CD4-positive, alpha-beta memory T cell (primary cell): ENCODE results near the gene PCBP3. TPM values are rescaled to one million over a fixed set of nuclear protein-coding genes. Genes with fewer than 3 reads are reported as not detected.
"Not testable (repeated sequence)": the region's sequence is repeated elsewhere in the genome, so short reads cannot be mapped to it uniquely, and the experiment has no call there.

ENCODE experiments used
- CTCF ChIA-PET: fragments of 350-600 bp; sonication (Branson Sonifier 250); formaldehyde crosslinking; loops from one replicate; lab custom pipeline; 2021; ENCODE audit warnings: inconsistent platforms; ENCODE audit not compliant: partially characterized antibody; lab: Charles Lee
- POLR2A ChIA-PET: fragments of 350-600 bp; sonication (Branson Sonifier 250); formaldehyde crosslinking; loops from one replicate; lab custom pipeline; 2021; ENCODE audit not compliant: partially characterized antibody; lab: Charles Lee
- DNase-seq, 5 donors: peaks; one replicate each; pipeline versions ENCODE4 v3.0.0 to v3.0.0-alpha.2; 2020 to 2022; ENCODE audit warnings: mixed read lengths in 1 of 5
- H3K27ac ChIP-seq: one replicate; pipeline ENCODE4 v1.7.0; 2013; ENCODE audit warnings: low read depth, low read length
- H3K27me3 ChIP-seq: 2 replicates; pipeline ENCODE4 v1.7.0; 2013; ENCODE audit warnings: mild to moderate bottlenecking, low read length, moderate library complexity; ENCODE audit not compliant: insufficient read depth
- H3K36me3 ChIP-seq: 2 replicates; pipeline ENCODE4 v1.7.0; 2013; ENCODE audit warnings: mild to moderate bottlenecking, low read length, moderate library complexity; ENCODE audit not compliant: insufficient read depth
- H3K4me1 ChIP-seq: 2 replicates; pipeline ENCODE4 v1.7.0; 2013; ENCODE audit warnings: mild to moderate bottlenecking, low read length, moderate library complexity; ENCODE audit not compliant: insufficient read depth
- H3K4me3 ChIP-seq, 2 donors: one replicate each; pipeline ENCODE4 v1.7.0; 2013; ENCODE audit warnings: low read length in 2 of 2, mild to moderate bottlenecking in 1 of 2
- H3K9me3 ChIP-seq, 2 donors: one replicate each; pipeline ENCODE4 v1.7.0; 2013; ENCODE audit warnings: low read length in 2 of 2, control low read depth in 1 of 2; ENCODE audit not compliant: control insufficient read depth in 1 of 2
- H3K27ac Mint-ChIP-seq, 7 donors: one replicate each; pipeline ENCODE4 v1.8.0; 2020 to 2021; ENCODE audit warnings: mixed read lengths in 7 of 7, mild to moderate bottlenecking in 6 of 7, inconsistent platforms in 3 of 7, moderate library complexity in 3 of 7
- H3K27me3 Mint-ChIP-seq, 2 donors: one replicate each; pipeline ENCODE4 v1.8.0; 2020 to 2021; ENCODE audit warnings: mixed read lengths in 2 of 2
- H3K36me3 Mint-ChIP-seq, 2 donors: one replicate each; pipeline ENCODE4 v1.8.0; 2020 to 2021; ENCODE audit warnings: mixed read lengths in 2 of 2, inconsistent platforms in 1 of 2, mild to moderate bottlenecking in 1 of 2
- H3K4me1 Mint-ChIP-seq, 4 donors: one replicate each; pipeline ENCODE4 v1.8.0; 2020 to 2021; ENCODE audit warnings: mixed read lengths in 4 of 4, mild to moderate bottlenecking in 1 of 4
- H3K4me3 Mint-ChIP-seq, 8 donors: one replicate each; pipeline ENCODE4 v1.8.0; 2020 to 2021; ENCODE audit warnings: mixed read lengths in 8 of 8, mild to moderate bottlenecking in 7 of 8, moderate library complexity in 6 of 8, inconsistent platforms in 3 of 8
- H3K9me3 Mint-ChIP-seq, 8 donors: one replicate each; pipeline ENCODE4 v1.8.0; 2020 to 2021; ENCODE audit warnings: mixed read lengths in 8 of 8, mild to moderate bottlenecking in 5 of 8, inconsistent platforms in 3 of 8, moderate library complexity in 1 of 8
- intact Hi-C: fragments of 100-400 bp; cut with micrococcal nuclease; formaldehyde crosslinking; loops from one replicate; pipeline ENCODE4 v1.15.1; 2023
- polyA plus RNA-seq, 2 donors: library from polyadenylated mRNA; unstranded; fragments of 300-500 nt; fragmentation: Illumina TruSeq; gene quantifications; one replicate each; pipeline ENCODE4 v1.2.3, GENCODE V29; 2021
- total RNA-seq, 2 experiments: library from RNA; stranded (reverse); gene quantifications; one replicate each; pipeline ENCODE4 v1.2.3, GENCODE V29; 2021

The PCBP3 gene
- total and polyA plus RNA-seq, 4 experiments from 2014 or later, result 0.36 to 1.6 (median 1.0) TPM

DNA sequence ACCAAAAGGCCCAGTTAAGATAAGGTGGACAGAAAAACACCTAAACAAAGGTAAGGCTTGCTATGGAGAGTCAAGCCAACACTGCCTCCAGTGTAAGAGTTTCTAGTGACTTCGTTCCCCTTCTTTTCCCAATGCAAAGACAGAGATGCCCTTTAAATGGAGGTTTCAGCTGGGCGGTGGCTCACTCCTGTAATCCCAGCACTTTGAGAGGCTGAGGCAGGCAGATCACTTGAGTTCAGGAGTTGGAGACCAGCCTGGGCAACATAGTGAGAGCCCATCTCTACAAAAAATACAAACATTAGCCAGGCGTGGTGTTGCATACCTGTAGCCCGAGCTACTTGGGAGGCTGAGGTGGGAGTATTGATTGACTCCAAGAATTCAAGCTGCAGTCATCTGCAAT is 314.0 kb downstream of the PCBP3 start:
- ChIA-PET CTCF (no interaction called here), POLR2A (no interaction called here)
- Histone ChIP-seq H3K36me3 (no peaks in the 10 kb centered on the region), H3K27ac (no peak overlapping the region), H3K4me1 (no peaks in the 10 kb centered on the region), H3K27me3 (no peaks in the 10 kb centered on the region), H3K9me3 (no peaks in the 10 kb centered on the region), H3K4me3 (no peak overlapping the region)
- intact Hi-C loops, result no loop called here
- H3K27ac Mint-ChIP-seq, result no peak overlapping the region
- no peak overlapping the region for H3K4me3 Mint-ChIP-seq
- H3K4me1 Mint-ChIP-seq, result peaks cover 0 to 4% (median 2%) of the 10 kb centered on the region in 4 donors
- peaks cover 0 to 23% (median 15%) of the 10 kb centered on the region in 8 donors for H3K9me3 Mint-ChIP-seq
- peaks cover 0 to 8% of the 10 kb centered on the region in 2 donors for H3K36me3 Mint-ChIP-seq
- H3K27me3 Mint-ChIP-seq, result peaks cover 23 to 37% of the 10 kb centered on the region in 2 donors
- DNase-seq, result no peak

- intact Hi-C loops, result no loop called here
- ChIA-PET CTCF (no interaction called here), POLR2A (no interaction called here)
- H3K9me3 Mint-ChIP-seq, result peaks cover 0 to 26% (median 15%) of the 10 kb centered on the region in 8 donors
- DNase-seq, result no peak
- H3K4me1 Mint-ChIP-seq, result peaks cover 0 to 4% (median 2%) of the 10 kb centered on the region in 4 donors
- H3K27ac Mint-ChIP-seq, result no peak overlapping the region
- no peaks in the 10 kb centered on the region for H3K27me3 ChIP-seq
- no peaks in the 10 kb centered on the region for H3K9me3 ChIP-seq
- H3K4me3 Mint-ChIP-seq, result no peak overlapping the region
- no peaks in the 10 kb centered on the region for H3K4me1 ChIP-seq
- H3K27me3 Mint-ChIP-seq, result peaks cover 23 to 35% of the 10 kb centered on the region in 2 donors
- no peak overlapping the region for H3K4me3 ChIP-seq
- H3K27ac ChIP-seq, result no peak overlapping the region
- peaks cover 0 to 11% of the 10 kb centered on the region in 2 donors for H3K36me3 Mint-ChIP-seq
- H3K36me3 ChIP-seq, result no peaks in the 10 kb centered on the region
These were observed 314.6 kb downstream of the PCBP3 start for GRCh38 chr21:45957981-45958600.

DNA sequence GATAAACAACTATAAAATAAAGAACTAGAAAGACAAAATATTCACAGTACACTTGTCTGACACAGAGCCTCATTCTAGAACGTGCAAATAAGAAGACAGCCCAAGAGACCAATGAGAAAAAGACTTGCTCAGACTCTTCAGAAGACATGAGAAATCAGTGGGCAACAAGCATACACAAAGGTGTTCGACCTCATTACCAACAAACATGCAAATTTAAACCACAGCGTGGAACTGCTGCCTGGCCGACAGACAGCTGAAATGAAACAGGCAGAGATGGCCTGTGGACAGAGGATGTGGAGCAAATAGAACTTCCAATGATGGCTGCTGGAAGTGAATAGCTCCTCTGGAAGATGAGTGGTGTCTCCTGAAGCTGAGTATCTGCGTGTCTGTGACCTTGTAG is 315.7 kb downstream of the PCBP3 start:
- no peaks in the 10 kb centered on the region for H3K27me3 ChIP-seq
- Mint-ChIP-seq H3K36me3 (peaks cover 0 to 17% of the 10 kb centered on the region in 2 donors), H3K27me3 (peaks cover 26 to 35% of the 10 kb centered on the region in 2 donors), H3K9me3 (peaks cover 0 to 35% (median 22%) of the 10 kb centered on the region in 8 donors), H3K27ac (no peak overlapping the region), H3K4me1 (peaks cover 0 to 4% (median 2%) of the 10 kb centered on the region in 4 donors), H3K4me3 (no peak overlapping the region)
- H3K4me1 ChIP-seq, result no peaks in the 10 kb centered on the region
- no peaks in the 10 kb centered on the region for H3K36me3 ChIP-seq
- ChIA-PET POLR2A (no interaction called here), CTCF (no interaction called here)
- H3K4me3 ChIP-seq, result no peak overlapping the region
- DNase-seq, result no peak
- intact Hi-C loops, result no loop called here
- no peak overlapping the region for H3K27ac ChIP-seq
- H3K9me3 ChIP-seq, result no peaks in the 10 kb centered on the region

DNA sequence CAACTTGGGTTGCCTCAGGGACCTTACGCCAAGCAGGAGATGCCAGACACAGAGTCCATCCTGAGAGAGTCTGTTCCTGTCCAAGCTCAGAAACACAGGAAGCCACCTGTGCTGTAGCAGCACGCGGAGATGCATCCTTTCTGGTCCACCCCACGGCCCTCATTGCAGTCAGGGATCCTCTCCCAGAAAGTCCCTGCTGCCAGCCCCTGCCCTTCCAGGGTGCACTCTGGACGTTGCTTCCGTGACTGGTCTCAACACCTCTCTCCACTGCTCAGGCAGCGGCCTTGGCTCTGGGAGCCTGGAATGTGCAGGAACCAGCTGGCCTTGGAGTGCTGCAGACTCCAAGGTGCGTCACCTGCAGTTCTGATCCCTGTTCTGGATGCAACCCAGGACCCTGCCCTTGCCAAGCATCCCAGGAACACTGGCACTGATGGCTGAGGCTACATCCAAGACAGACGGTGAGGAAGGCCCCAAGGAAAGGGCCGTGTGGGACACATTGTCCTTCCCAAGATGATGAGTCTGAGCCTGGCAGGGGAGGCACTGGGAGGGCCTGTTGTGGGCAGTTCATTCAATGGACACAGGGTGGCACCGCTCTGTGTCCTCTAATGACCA is 316.4 kb downstream of the PCBP3 start:
- no peaks in the 10 kb centered on the region for H3K36me3 ChIP-seq
- CTCF ChIA-PET, result no interaction called here
- no peaks in the 10 kb centered on the region for H3K9me3 ChIP-seq
- intact Hi-C loops, result no loop called here
- peaks cover 0 to 19% of the 10 kb centered on the region in 2 donors for H3K36me3 Mint-ChIP-seq
- no peaks in the 10 kb centered on the region for H3K27me3 ChIP-seq
- H3K4me1 Mint-ChIP-seq, result peaks cover 0 to 4% (median 2%) of the 10 kb centered on the region in 4 donors
- no peak overlapping the region for H3K27ac ChIP-seq
- DNase-seq, result no peak
- no peak overlapping the region for H3K4me3 ChIP-seq
- H3K4me1 ChIP-seq, result no peaks in the 10 kb centered on the region
- peaks cover 26 to 35% of the 10 kb centered on the region in 2 donors for H3K27me3 Mint-ChIP-seq
- no peak overlapping the region for H3K4me3 Mint-ChIP-seq
- peaks cover 0 to 38% (median 23%) of the 10 kb centered on the region in 8 donors for H3K9me3 Mint-ChIP-seq
- POLR2A ChIA-PET, result no interaction called here
- H3K27ac Mint-ChIP-seq, result no peak overlapping the region

DNA sequence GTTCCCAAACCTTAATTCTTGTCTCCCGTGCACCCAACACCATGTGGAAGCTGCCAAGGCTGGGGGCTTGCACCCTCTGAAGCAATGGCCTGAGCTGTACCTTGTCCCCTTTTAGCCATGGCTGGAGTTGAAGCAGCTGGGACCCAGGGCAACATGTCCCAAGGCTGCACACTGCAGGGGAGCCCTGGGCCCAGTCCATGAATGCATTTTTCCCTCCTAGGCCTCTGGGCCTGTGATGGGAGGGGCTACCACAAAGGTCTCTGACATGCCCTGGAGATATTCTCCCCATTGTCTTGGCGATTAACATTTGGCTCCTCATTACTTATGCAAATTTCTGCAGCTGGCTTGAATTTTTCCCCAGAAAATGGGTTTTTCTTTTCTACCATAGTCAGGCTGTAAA is 317.9 kb downstream of the PCBP3 start:
- Mint-ChIP-seq H3K9me3 (peaks cover 0 to 46% (median 23%) of the 10 kb centered on the region in 8 donors), H3K36me3 (peaks cover 0 to 23% of the 10 kb centered on the region in 2 donors), H3K27me3 (peaks cover 22 to 31% of the 10 kb centered on the region in 2 donors)
- H3K36me3 ChIP-seq, H3K27me3 ChIP-seq, H3K4me1 ChIP-seq, CTCF ChIA-PET, H3K4me3 Mint-ChIP-seq, H3K4me1 Mint-ChIP-seq, H3K4me3 ChIP-seq, intact Hi-C loops, H3K9me3 ChIP-seq, H3K27ac ChIP-seq, POLR2A ChIA-PET, DNase-seq, H3K27ac Mint-ChIP-seq: not testable (repeated sequence)

DNA sequence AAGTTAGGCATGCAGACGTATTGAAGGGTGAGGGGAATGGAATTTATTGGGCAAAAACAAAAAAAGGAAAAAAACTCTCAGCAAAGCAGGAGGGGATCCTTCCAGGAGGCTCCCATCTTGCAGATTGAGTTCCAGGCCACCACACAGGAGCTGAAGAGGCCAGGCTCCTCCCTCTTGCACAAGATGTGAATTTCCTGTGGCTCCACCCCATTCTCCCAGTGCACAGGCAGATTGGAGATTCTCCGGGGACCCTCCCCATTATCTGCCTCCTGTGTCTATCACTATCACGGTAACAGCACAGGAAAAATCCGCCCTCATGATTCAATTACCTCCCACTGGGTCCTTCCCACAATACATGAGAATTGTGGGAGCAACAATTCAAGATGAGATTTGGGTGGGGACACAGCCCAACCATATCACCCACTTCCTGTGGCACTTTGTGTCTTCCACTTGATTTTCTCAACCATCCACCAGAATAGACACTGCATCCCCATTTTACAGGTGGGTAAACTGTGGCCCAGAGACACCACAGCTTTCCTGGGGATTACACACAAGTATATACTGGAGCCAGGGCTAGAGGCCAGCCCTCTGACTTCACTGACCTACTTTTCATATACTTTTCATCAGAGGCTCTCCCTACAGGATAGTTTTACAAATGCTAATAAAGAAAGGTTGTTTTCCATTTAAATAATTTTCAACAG is 319.2 kb downstream of the PCBP3 start:
- peaks cover 0 to 46% (median 23%) of the 10 kb centered on the region in 8 donors for H3K9me3 Mint-ChIP-seq
- H3K4me3 Mint-ChIP-seq, result no peak overlapping the region
- H3K27ac ChIP-seq, result no peak overlapping the region
- no peaks in the 10 kb centered on the region for H3K27me3 ChIP-seq
- no peaks in the 10 kb centered on the region for H3K36me3 ChIP-seq
- no peak overlapping the region for H3K27ac Mint-ChIP-seq
- ChIA-PET POLR2A (no interaction called here), CTCF (no interaction called here)
- peaks cover 0 to 23% of the 10 kb centered on the region in 2 donors for H3K36me3 Mint-ChIP-seq
- H3K4me3 ChIP-seq, result no peak overlapping the region
- peaks cover 0 to 4% (median 2%) of the 10 kb centered on the region in 4 donors for H3K4me1 Mint-ChIP-seq
- no peaks in the 10 kb centered on the region for H3K4me1 ChIP-seq
- intact Hi-C loops, result no loop called here
- no peak for DNase-seq
- no peaks in the 10 kb centered on the region for H3K9me3 ChIP-seq
- peaks cover 18 to 22% of the 10 kb centered on the region in 2 donors for H3K27me3 Mint-ChIP-seq

DNA sequence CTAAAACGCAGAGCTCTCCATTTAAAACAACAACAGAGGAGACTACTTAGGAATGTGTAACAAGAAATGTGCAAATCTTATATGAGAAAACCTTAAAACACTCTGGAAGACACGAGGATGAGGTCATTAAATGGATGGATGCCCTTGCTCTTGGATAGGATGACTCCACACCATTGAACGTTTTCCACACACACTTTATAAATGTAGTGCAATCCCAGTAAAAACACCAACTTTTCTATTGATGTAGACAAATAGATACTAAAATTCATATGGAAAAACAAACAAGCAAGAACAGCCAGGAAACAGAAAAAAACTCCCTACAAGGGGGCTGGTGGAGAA is 319.7 kb downstream of the PCBP3 start:
- H3K4me1 ChIP-seq, result no peaks in the 10 kb centered on the region
- Mint-ChIP-seq H3K27me3 (peaks cover 18 to 21% of the 10 kb centered on the region in 2 donors), H3K36me3 (peaks cover 0 to 23% of the 10 kb centered on the region in 2 donors), H3K4me1 (peaks cover 0 to 2% (median under 1%) of the 10 kb centered on the region in 4 donors), H3K27ac (no peak overlapping the region), H3K4me3 (no peak overlapping the region), H3K9me3 (peaks cover 0 to 46% (median 23%) of the 10 kb centered on the region in 8 donors)
- H3K9me3 ChIP-seq, result no peaks in the 10 kb centered on the region
- no peaks in the 10 kb centered on the region for H3K27me3 ChIP-seq
- H3K4me3 ChIP-seq, result no peak overlapping the region
- no peaks in the 10 kb centered on the region for H3K36me3 ChIP-seq
- DNase-seq, result no peak
- CTCF ChIA-PET, result no interaction called here
- POLR2A ChIA-PET, result no interaction called here
- intact Hi-C loops, result no loop called here
- no peak overlapping the region for H3K27ac ChIP-seq
